Erythroblast (primary cell): ENCODE data around the gene COQ3.

Experiments
- GATA1 ChIP-seq: IDR thresholded peaks from 2 replicates; pipeline ENCODE4 v1.6.1; 2011; ENCODE audit warnings: low read depth, mild to moderate bottlenecking, control low read depth, low read length, moderate library complexity
- POLR2A ChIP-seq: IDR thresholded peaks from 2 replicates; pipeline ENCODE4 v1.6.1; 2011; ENCODE audit warnings: mild to moderate bottlenecking, low read length

- TF ChIP-seq POLR2A (no peak), GATA1 (no peak)
Observed at GRCh38 chr6:99350573-99350972, 43.4 kb downstream of the COQ3 start.
